Left renal pelvis (tissue), 4 donors: Measurements from ENCODE around the gene CD151. TPM values are rescaled to one million over a fixed set of nuclear protein-coding genes. Genes with fewer than 3 reads are reported as not detected.

Experiments
- DNase-seq, 4 donors: peaks; one replicate each; pipeline ENCODE4 v3.0.0-alpha.2; 2013; ENCODE audit warnings: low read depth in 4 of 4, low spot score in 3 of 4
- polyA plus RNA-seq, 4 donors: library from polyadenylated mRNA; unstranded; fragments of 120-200 nt; gene quantifications; one replicate each; pipeline ENCODE4 v1.2.1, GENCODE V29; 2013; ENCODE audit not compliant: insufficient read length in 4 of 4

Gene CD151
- polyA plus RNA-seq, 4 donors, result 124 to 228 (median 174) TPM

DNA sequence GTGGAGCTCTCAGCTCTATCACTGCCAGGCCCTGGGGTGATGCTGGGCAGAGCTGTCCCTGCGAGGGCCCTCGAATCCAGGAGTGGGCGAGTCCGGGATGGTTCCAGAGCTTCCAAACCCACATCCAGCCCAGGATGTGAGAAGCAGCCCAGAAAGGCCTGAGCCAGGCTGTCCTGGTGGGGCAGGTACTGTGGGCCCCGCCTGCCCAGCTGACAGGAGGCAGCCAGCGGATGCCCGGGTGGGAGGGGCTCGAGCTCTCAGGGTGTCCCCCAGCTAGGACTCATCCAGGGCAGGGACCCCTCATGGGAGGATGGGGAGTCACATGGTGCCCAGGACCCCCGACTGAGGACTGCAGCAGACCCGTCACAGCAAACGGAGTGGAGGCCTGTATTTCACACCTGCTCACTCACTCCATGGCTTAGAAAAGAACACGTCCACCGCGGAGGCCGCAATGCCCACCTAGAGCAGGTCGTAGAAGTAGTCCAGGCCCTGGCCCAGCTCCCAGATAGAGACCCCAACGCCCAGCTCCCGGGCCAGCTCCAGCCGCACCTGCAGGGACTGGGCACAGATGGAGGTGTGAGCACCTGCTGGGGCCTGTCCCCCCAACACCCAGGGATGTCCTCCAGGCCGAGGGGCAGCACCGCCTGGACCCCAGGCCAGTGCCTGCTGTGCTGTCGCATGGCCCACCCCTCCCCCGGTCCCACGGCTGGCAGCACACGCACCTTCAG is 36.8 kb downstream of the CD151 start:
- DNase-seq, result no peak

DNA sequence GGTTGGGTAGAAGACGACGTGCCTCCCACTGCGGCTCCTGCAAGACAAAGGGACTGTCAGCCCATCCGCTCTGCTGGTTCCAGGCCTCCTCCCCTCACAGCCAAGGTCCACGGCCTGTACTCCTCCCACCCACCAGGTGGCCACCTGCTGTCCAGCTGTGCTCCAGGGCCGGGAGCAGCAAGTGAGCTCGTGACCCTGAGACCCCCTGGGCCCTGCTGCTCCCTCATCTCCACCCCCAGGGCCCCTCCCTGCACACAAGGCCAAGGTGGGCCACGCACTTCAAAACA is 37.3 kb downstream of the CD151 start:
- DNase-seq, result peak in 1 of 4 donors; percentile 44

DNA sequence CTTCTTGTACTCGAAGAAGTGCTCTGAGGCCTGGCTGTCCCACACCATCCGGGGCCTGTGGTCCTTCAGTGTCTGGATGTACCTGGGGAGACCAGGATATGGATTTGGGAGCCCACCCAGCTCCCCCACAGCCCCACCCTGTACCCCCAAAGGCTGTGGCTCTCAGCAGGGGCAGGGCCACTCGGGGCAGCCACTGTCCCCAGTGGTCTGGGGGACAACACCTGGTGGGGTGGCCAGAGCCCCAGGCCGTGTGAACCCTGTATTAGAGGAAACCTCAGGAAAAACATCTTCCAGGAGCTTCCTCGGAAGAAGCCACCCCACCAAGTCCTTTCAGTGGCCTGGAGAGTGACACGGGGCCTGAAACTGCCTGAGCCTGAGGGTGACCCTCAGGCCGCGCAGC is 37.7 kb downstream of the CD151 start:
- DNase-seq, result no peak

DNA sequence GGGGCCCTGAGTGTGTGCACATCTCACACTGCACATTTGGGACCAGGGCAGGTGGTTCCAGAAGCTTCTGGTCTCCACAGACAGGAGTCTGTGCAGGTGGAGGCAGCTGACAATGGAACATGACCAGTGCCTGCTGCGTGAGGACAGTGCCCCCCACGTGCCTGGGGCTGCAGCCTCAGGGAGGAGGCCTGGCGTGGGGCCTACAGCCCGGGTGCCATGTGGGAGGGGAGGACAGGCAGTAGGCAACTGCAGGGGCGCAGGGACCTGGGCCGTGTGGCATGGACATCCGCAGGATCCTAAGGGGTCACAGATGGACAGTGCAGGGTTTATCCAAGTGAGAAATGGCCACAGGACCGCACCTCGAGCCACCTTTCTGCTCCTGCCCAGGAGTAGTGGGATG is 38.7 kb downstream of the CD151 start:
- no peak for DNase-seq

DNA sequence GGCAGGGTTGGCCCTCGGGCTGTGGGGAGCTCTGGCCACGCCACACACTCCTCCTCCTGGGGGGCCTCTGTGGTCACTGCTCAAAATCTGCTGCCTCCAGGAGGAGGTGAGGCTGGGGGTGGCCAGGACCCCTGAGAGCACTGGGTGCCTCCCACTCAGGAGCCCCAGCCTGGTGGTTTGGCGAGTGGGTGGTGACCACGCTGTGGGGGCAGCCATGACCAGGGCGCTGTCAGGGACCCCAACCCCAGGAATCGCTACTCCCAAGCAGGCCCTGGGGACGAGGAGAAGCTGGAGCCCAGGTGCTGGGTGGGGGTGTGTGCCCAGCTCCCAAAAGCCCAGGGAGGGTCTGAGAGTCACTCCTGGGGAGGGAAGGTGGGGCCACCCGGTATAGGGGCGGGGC is 40.0 kb downstream of the CD151 start:
- DNase-seq, result no peak

DNA sequence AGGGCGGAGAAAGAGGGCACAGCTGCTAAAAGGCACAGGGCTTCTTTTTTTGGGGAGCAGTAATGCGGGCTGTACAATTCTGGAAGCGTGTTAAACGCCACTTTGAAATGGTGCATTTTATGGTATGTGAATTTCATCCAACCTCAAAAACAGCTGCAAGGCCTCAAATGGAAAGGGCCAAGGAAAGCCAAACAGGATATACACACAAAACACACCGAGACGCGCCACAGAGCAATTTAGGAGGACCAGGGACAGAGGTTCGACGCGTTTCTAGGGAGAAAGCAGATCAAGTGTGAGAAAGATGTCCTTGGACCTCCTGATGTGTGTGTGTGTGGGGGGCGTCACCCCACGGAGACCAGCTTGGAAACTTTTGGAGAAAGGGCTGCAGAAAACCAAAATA is 41.0 kb downstream of the CD151 start:
- DNase-seq, result no peak

DNA sequence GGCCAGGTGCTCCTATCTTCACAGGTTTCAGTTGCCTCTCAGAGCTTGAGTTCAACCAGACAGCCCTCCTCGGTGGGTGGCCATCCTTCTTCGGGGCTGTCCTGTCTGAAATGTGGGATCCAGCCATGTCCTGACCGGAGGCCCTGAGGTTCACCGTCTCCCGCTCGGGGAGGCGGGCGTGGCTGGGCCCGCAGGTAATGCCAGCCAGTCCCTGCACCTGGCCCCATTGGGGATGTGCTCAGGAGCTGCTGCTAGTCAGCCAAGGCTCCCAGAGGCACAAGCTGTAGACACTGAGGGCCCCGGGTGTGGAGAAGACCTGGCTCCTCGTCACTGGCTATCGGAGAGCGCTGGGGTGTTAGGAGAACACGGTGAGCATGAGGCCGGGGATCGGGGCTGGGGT is 42.5 kb downstream of the CD151 start:
- no peak for DNase-seq

DNA sequence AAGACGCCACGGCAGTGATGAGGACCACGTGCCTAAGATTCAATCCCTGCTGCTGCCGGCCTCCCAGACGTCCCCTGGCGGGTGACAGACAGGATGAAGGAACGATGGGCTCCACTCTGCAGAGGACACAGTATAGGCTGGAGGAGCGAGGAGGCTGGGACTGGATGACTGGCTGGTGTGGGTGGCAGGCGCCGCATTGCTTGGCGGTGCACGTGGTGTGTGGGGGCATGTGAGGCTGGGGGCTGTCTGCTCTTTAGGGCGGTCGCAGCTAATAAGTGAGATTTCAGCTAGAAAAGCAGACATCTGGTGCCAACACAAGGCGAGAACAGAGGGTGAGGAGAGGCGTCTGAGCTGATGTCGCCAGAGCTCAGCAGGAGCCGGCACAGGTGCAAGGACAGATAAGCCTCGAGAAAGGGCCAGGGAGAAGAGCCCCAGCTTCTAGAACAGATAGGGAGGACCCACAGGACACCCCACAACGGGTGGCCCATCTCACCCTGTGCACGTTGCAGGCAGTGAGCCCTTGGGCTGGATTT is 43.1 kb downstream of the CD151 start:
- DNase-seq, result no peak

DNA sequence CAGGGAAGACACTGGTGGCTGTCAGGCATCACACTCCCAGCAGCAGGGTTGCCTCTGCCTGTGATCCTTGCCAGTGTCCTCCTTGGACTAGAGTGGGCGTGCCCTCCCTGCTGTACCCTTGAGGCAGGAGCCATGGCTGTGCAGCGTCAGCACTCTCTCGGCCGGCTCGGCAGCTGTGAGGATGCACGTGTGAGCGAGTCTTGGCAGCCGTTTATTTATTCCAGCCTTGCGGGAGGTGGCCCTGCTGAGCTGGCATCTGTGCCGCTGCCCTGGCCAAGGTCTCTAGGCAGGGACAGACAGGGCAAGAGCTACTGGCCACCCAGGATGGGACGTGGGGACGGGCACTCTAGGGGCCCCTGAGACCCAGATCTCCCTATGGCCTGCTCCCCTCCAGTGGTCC is 43.8 kb downstream of the CD151 start:
- no peak for DNase-seq

DNA sequence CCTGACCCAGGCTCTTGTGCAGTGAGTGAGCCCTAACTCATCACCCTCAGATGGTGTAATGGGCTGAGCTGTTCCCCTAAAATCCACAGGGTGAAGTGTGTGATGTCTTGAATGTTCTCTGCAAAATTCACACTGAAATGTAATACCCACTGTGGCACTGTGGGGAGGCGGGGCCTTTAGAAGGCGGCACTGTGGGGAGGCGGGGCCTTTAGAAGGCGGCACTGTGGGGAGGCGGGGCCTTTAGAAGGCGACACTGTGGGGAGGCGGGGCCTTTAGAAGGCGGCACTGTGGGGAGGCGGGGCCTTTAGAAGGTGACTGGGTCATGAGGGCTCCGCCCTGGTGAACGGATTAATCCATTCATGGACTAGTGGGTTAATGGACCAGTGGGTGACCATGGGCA is 44.8 kb downstream of the CD151 start:
- no peak for DNase-seq

DNA sequence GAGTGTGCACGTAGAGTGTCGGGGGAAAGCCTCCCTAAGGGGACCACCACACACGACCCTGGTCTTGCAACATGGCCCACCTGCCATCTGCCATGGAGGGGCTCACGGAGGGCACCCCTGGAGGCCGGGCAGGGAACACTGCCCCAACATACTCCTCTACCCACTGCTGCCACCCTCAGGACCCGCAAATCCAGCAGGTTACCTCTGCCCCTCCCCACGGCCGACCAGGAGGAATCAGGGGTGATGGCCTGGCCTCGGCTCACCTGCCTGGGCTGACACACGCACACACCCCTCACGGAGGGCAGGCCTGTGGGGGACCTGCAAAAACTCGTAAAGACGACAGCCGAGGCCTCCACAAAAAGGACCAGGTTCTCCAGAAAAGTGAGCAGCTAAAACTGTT is 47.7 kb downstream of the CD151 start:
- DNase-seq, result no peak

DNA sequence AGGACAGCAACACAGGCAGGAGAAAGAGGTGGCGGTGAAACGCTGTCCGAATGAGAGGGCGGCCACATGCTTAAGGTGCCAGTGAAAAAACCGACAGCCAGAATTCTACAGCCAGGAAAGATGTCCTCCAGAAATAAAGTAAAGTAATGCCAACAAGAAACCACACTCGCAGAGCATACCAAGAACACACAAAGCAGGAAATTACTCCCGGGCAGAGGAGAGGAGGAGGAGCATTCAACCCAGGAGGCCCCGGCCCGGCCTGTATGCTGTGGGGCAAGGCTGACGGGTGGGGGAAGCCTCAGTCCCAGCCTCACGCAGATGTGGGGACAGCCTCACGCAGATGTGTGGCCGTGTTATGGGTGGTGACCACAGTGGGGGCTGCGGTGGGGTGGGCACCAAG is 49.8 kb downstream of the CD151 start:
- no peak for DNase-seq

DNA sequence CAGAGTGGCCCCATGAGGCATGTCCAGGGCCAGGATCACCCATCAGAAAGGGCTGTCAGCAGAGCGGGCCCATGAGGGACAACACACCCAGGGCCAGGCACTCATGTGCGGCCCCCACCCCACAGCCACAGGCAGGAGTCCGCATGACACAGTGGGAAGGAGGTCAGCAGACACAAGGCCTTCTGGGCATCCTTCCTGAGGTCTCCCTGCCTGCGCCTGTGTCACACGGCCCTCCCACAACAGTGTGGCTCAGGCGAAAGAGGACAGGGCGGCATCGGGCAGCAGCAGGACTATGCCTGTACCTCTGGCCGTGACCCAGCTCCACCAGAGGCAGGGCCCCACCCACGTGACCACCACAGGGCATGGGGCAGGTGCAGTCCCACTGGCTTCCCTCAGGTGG is 50.8 kb downstream of the CD151 start:
- DNase-seq, result no peak

DNA sequence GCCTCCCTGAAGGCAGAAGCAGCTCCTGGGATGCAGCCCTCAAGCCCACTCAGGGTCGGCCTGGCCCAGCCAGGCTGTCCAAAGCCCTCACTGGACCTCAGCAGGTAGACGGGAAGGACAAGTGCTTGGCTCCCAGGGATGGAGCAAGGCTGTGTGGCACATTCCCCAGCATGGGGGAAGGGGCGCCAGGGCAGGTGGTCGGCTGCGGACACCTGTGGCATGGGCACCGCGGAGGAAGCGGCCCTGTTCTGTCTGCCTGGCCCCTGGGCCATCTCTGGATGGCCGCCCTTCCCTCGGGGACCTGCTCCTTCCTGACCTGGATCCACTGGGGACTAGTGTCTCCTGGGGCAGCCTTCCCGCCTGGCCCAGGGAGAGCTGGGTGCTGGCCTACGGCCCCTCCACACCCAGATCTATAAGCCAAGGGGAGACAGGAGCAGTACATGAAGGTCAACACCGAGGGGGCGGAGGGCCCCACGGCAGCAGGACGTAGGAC is 51.9 kb downstream of the CD151 start:
- DNase-seq, result no peak

DNA sequence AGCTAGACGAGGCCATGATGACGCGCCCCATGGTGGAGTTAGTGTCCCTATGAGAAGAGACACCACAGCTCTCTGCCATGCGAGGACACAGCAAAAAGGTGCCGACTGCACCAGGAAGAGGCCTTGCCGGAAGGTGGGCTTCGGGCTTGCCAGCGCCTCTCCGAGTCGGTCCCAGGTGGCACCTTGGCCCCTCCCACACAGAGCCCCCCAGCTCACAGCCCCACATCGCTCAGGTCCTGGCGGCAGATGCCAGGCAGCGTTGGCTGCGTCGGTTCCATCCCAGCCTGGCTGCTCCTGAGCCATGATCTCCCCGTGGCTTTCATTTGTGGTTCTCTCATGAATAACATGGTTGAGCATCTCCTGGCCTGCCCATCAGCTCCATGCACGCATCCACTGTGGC is 53.8 kb downstream of the CD151 start:
- DNase-seq, result no peak

DNA sequence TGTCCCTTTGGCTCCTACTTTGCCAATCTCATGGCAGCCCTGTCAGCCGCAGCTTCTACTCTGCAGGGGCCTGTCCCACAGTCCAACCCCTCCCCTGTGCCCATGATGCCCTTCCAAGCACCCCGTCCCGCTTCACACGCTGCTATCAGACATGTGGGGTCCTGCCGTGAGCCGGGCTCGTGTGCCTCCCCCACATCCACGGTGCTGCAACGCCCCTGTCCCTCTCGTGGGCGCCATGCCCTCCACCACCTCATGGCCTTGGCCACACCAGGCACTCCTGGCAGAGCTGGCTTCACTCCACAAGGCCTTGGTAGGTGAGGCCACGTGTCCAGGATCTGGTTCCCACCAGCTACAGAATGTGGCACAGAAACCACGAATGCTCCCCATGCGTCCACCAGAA is 54.8 kb downstream of the CD151 start:
- no peak for DNase-seq

Other genes starting within 250 kb of the CD151 start
- gene IRF7, start 217.0 kb upstream of the CD151 start, polyA plus RNA-seq, result 10 to 100 TPM in 1 of 4 donors, 1 to 10 TPM in 3; 4.6 to 14.7 (median 8.5) TPM
- gene CDHR5, start 208.0 kb upstream of the CD151 start, polyA plus RNA-seq, result 10 to 100 TPM in 3 of 4 donors, 1 to 10 TPM in 1; 2.1 to 50.6 (median 33.0) TPM
- 1 to 10 TPM in 2 of 4 donors, under 1 TPM in 1, not detected in 1; 0.47 to 3.1 (median 1.4) TPM for gene SCT, start 205.8 kb upstream of the CD151 start, polyA plus RNA-seq
- gene DRD4, start 195.7 kb upstream of the CD151 start, polyA plus RNA-seq, result 1 to 10 TPM in 3 of 4 donors, under 1 TPM in 1; 0.35 to 5.0 (median 1.6) TPM
- 10 to 100 TPM; 35.3 to 53.0 (median 45.3) TPM for gene DEAF1, start 137.7 kb upstream of the CD151 start, polyA plus RNA-seq
- gene TMEM80, start 137.1 kb upstream of the CD151 start, polyA plus RNA-seq, result 10 to 100 TPM; 26.8 to 59.8 (median 37.1) TPM
- 100 to 1,000 TPM in 2 of 4 donors, 10 to 100 TPM in 1, 1 to 10 TPM in 1; 3.8 to 190 (median 89.3) TPM for gene EPS8L2, start 126.7 kb upstream of the CD151 start, polyA plus RNA-seq
- gene TALDO1, start 85.5 kb upstream of the CD151 start, polyA plus RNA-seq, result 100 to 1,000 TPM in 3 of 4 donors, 10 to 100 TPM in 1; 97.0 to 148 (median 132) TPM
- 100 to 1,000 TPM in 1 of 4 donors, 10 to 100 TPM in 3; 48.2 to 109 (median 59.7) TPM for gene GATD1, start 55.5 kb upstream of the CD151 start, polyA plus RNA-seq
- 1 to 10 TPM in 1 of 4 donors, under 1 TPM in 3; 0.49 to 1.5 (median 0.59) TPM for gene CEND1, start 42.9 kb upstream of the CD151 start, polyA plus RNA-seq
- 10 to 100 TPM; 12.3 to 22.0 (median 14.1) TPM for gene SLC25A22, start 34.7 kb upstream of the CD151 start, polyA plus RNA-seq
- gene PIDD1, start 27.7 kb upstream of the CD151 start, polyA plus RNA-seq, result 10 to 100 TPM in 1 of 4 donors, 1 to 10 TPM in 3; 8.1 to 17.2 (median 8.6) TPM
- 1,000 to 10,000 TPM in 2 of 4 donors, 100 to 1,000 TPM in 2; 912 to 1,248 (median 1,002) TPM for gene RPLP2, start 23.0 kb upstream of the CD151 start, polyA plus RNA-seq
- 10 to 100 TPM; 30.5 to 92.4 (median 44.1) TPM for gene PNPLA2, start 14.0 kb upstream of the CD151 start, polyA plus RNA-seq
- gene CRACR2B, start 5.0 kb upstream of the CD151 start, polyA plus RNA-seq, result 10 to 100 TPM in 3 of 4 donors, 1 to 10 TPM in 1; 3.6 to 20.3 (median 11.3) TPM
- gene POLR2L, start 9.6 kb downstream of the CD151 start, polyA plus RNA-seq, result 100 to 1,000 TPM in 1 of 4 donors, 10 to 100 TPM in 3; 75.4 to 128 (median 87.2) TPM
- 100 to 1,000 TPM in 1 of 4 donors, 10 to 100 TPM in 3; 57.4 to 142 (median 71.4) TPM for gene TSPAN4, start 9.9 kb downstream of the CD151 start, polyA plus RNA-seq
- 100 to 1,000 TPM; 100 to 123 (median 106) TPM for gene CHID1, start 77.9 kb downstream of the CD151 start, polyA plus RNA-seq
- gene AP2A2, start 92.9 kb downstream of the CD151 start, polyA plus RNA-seq, result 100 to 1,000 TPM in 3 of 4 donors, 10 to 100 TPM in 1; 65.5 to 128 (median 107) TPM
- gene MUC6, start 203.8 kb downstream of the CD151 start, polyA plus RNA-seq, result 10 to 100 TPM in 3 of 4 donors, under 1 TPM in 1; 0.66 to 38.7 (median 16.8) TPM
- under 1 TPM in 3 of 4 donors, not detected in 1; 0.01 to 0.18 (median 0.17) TPM for gene MUC2, start 241.9 kb downstream of the CD151 start, polyA plus RNA-seq